ENCODE data around the gene MAGEH1. TPM values are rescaled to one million over a fixed set of nuclear protein-coding genes. Genes with fewer than 3 reads are reported as not detected.
A peak's percentile ranks its signal among the peaks of the same experiment; 100 is the strongest.

Gene MAGEH1
- total RNA-seq, 1 experiment from 2014 or later: 18.0 TPM

- no peaks in the 10 kb centered on the region; the same call in 1 of the 2 replicates for H3K36me3 ChIP-seq (replicated peaks; ENCODE audit: control insufficient read depth, insufficient read depth, low read length)
- H3K4me3 ChIP-seq (ENCODE audit: insufficient read depth, low read depth, low read length): no peak overlapping the region
- H3K27me3 ChIP-seq (ENCODE audit: control insufficient read depth, insufficient read depth, low read length): no peaks in the 10 kb centered on the region
- DNase-seq: no peak
These were observed 33.0 kb downstream of the MAGEH1 start for GRCh38 chrX:55484948-55485347.

- H3K36me3 ChIP-seq (replicated peaks; ENCODE audit: control insufficient read depth, insufficient read depth, low read length): no peaks in the 10 kb centered on the region; the same call in 1 of the 2 replicates
- no peaks in the 10 kb centered on the region for H3K27me3 ChIP-seq (ENCODE audit: control insufficient read depth, insufficient read depth, low read length)
- H3K4me3 ChIP-seq (ENCODE audit: insufficient read depth, low read depth, low read length): no peak overlapping the region
- DNase-seq: no peak
These were observed 34.8 kb downstream of the MAGEH1 start for GRCh38 chrX:55486736-55487135.

- DNase-seq: no peak
- Histone ChIP-seq H3K36me3 (replicated peaks; ENCODE audit: control insufficient read depth, insufficient read depth, low read length) (no peaks in the 10 kb centered on the region; the same call in 1 of the 2 replicates), H3K4me3 (ENCODE audit: insufficient read depth, low read depth, low read length) (no peak overlapping the region), H3K27me3 (ENCODE audit: control insufficient read depth, insufficient read depth, low read length) (no peaks in the 10 kb centered on the region)
These were observed 35.2 kb downstream of the MAGEH1 start for GRCh38 chrX:55487143-55487542.

- Histone ChIP-seq H3K36me3 (replicated peaks; ENCODE audit: control insufficient read depth, insufficient read depth, low read length) (no peaks in the 10 kb centered on the region; the same call in 1 of the 2 replicates), H3K4me3 (ENCODE audit: insufficient read depth, low read depth, low read length) (peak overlapping the region; percentile 54), H3K27me3 (ENCODE audit: control insufficient read depth, insufficient read depth, low read length) (no peaks in the 10 kb centered on the region)
- no peak for DNase-seq
These were observed 36.2 kb downstream of the MAGEH1 start for GRCh38 chrX:55488006-55488592.

- peak; percentile 83 for DNase-seq
- H3K36me3 ChIP-seq (replicated peaks; ENCODE audit: control insufficient read depth, insufficient read depth, low read length): no peaks in the 10 kb centered on the region; the same call in 1 of the 2 replicates
- H3K4me3 ChIP-seq (ENCODE audit: insufficient read depth, low read depth, low read length): peak overlapping the region; percentile 54
- no peaks in the 10 kb centered on the region for H3K27me3 ChIP-seq (ENCODE audit: control insufficient read depth, insufficient read depth, low read length)
These were observed 36.8 kb downstream of the MAGEH1 start for GRCh38 chrX:55488593-55489313.

GRCh38 chrX:55489314-55490009 is 37.5 kb downstream of the MAGEH1 start, which contains the start of gene USP51:
Gene USP51 (minus strand): TSS chrX:55489848. CDS start chrX:55488939, 909 bp downstream.
- DNase-seq: peak; percentile 79
- Histone ChIP-seq H3K4me3 (ENCODE audit: insufficient read depth, low read depth, low read length) (peak within 1 kb of the TSS; percentile 54), H3K27me3 (ENCODE audit: control insufficient read depth, insufficient read depth, low read length) (no peaks in the 10 kb centered on the region), H3K36me3 (replicated peaks; ENCODE audit: control insufficient read depth, insufficient read depth, low read length) (no peaks in the 10 kb centered on the region; the same call in 1 of the 2 replicates)

GRCh38 chrX:55490121-55490520 is 38.2 kb downstream of the MAGEH1 start:
- Histone ChIP-seq H3K27me3 (ENCODE audit: control insufficient read depth, insufficient read depth, low read length) (no peaks in the 10 kb centered on the region), H3K36me3 (replicated peaks; ENCODE audit: control insufficient read depth, insufficient read depth, low read length) (no peaks in the 10 kb centered on the region; the same call in 1 of the 2 replicates), H3K4me3 (ENCODE audit: insufficient read depth, low read depth, low read length) (peak overlapping the region; percentile 54)
- DNase-seq: peak; percentile 33

- Histone ChIP-seq H3K36me3 (replicated peaks; ENCODE audit: control insufficient read depth, insufficient read depth, low read length) (no peaks in the 10 kb centered on the region; the same call in 1 of the 2 replicates), H3K27me3 (ENCODE audit: control insufficient read depth, insufficient read depth, low read length) (no peaks in the 10 kb centered on the region), H3K4me3 (ENCODE audit: insufficient read depth, low read depth, low read length) (no peak overlapping the region)
- no peak for DNase-seq
These were observed 39.0 kb downstream of the MAGEH1 start for GRCh38 chrX:55490974-55491373.

Other genes starting within 250 kb of the MAGEH1 start
- gene PAGE5, start 231.8 kb upstream of the MAGEH1 start, total RNA-seq (2014; rRNA removed; shearing (Covaris generic)): not detected in 2 replicates
- not detected in 2 replicates for gene PAGE3, start 187.2 kb upstream of the MAGEH1 start, total RNA-seq (2014; rRNA removed; shearing (Covaris generic))
- gene USP51, start 37.7 kb downstream of the MAGEH1 start, total RNA-seq (2014; rRNA removed; shearing (Covaris generic)): 6.6 and 6.7 TPM in 2 replicates
- gene FOXR2, start 171.3 kb downstream of the MAGEH1 start, total RNA-seq (2014; rRNA removed; shearing (Covaris generic)): not detected in 2 replicates